GM21737 (cell line): ENCODE measurements around the gene SLC25A18.
"Not testable (repeated sequence)": the region's sequence is repeated elsewhere in the genome, so short reads cannot be mapped to it uniquely, and the experiment has no call there.

Experiments used
- ATAC-seq: cut with Tn5 transposase; IDR thresholded peaks from one replicate; pipeline ENCODE4 v1.9.1; 2021; ENCODE audit warnings: mild to moderate bottlenecking, moderate library complexity; ENCODE audit not compliant: unreplicated experiment

SLC25A18 gene

GRCh38 chr22:17603668-17604067 lies 40.4 kb downstream of the SLC25A18 start:
- ATAC-seq: no peak

GRCh38 chr22:17606496-17606895 lies 43.2 kb downstream of the SLC25A18 start:
- ATAC-seq: no peak

- ATAC-seq: no peak
Measured at GRCh38 chr22:17607891-17608521, 44.7 kb downstream of the SLC25A18 start.

GRCh38 chr22:17612057-17612456 lies 48.8 kb downstream of the SLC25A18 start:
- ATAC-seq: no peak

- no peak for ATAC-seq
Measured at GRCh38 chr22:17613280-17613679, 50.0 kb downstream of the SLC25A18 start.

GRCh38 chr22:17627961-17628405 lies 64.7 kb downstream of the SLC25A18 start:
- ATAC-seq: no peak

GRCh38 chr22:17628406-17629172 lies 65.3 kb downstream of the SLC25A18 start, which contains the start of gene ATP6V1E1:
ATP6V1E1 (minus strand) TSS chr22:17628749; CDS start chr22:17628635, 114 bp downstream.
- peak; percentile 97 for ATAC-seq

GRCh38 chr22:17629173-17629489 lies 65.8 kb downstream of the SLC25A18 start:
- ATAC-seq: no peak

- no peak for ATAC-seq
Measured at GRCh38 chr22:17629641-17630040, 66.3 kb downstream of the SLC25A18 start.

- no peak for ATAC-seq
Measured at GRCh38 chr22:17631076-17631565, 67.8 kb downstream of the SLC25A18 start.

- ATAC-seq: no peak
Measured at GRCh38 chr22:17633217-17633997, 70.1 kb downstream of the SLC25A18 start.

- no peak for ATAC-seq
Measured at GRCh38 chr22:17633998-17634323, 70.7 kb downstream of the SLC25A18 start.

GRCh38 chr22:17634696-17635095 lies 71.4 kb downstream of the SLC25A18 start:
- no peak for ATAC-seq

- ATAC-seq: not testable (repeated sequence)
Measured at GRCh38 chr22:17636850-17637249, 73.6 kb downstream of the SLC25A18 start.

GRCh38 chr22:17637490-17638181 lies 74.3 kb downstream of the SLC25A18 start:
- no peak for ATAC-seq

- ATAC-seq: peak; percentile 28
Measured at GRCh38 chr22:17638182-17638431, 74.8 kb downstream of the SLC25A18 start.

GRCh38 chr22:17638432-17639246 lies 75.3 kb downstream of the SLC25A18 start, which contains the start of gene BCL2L13:
BCL2L13 (plus strand) TSS chr22:17638757; CDS start chr22:17655712, 16,955 bp downstream.
- ATAC-seq: peak; percentile 92

- ATAC-seq: no peak
Measured at GRCh38 chr22:17639247-17639741, 76.0 kb downstream of the SLC25A18 start.
